VCaP (cell line): ENCODE measurements around the gene RPUSD2.

Experiments
- H3K27ac ChIP-seq: fragments of 450-650 bp; 2 replicates; pipeline ENCODE4 v1.5.1; 2017
- TF ChIP-seq, protein P1 (sequence below): fragments of 450-650 bp; conservative IDR thresholded peaks from 2 replicates; pipeline ENCODE4 v1.5.1; 2017; ENCODE audit warnings: mild to moderate bottlenecking, moderate library complexity

Gene RPUSD2

GRCh38 chr15:40554161-40554525 lies 15.0 kb upstream of the RPUSD2 start:
- TF ChIP-seq, protein P1, sequence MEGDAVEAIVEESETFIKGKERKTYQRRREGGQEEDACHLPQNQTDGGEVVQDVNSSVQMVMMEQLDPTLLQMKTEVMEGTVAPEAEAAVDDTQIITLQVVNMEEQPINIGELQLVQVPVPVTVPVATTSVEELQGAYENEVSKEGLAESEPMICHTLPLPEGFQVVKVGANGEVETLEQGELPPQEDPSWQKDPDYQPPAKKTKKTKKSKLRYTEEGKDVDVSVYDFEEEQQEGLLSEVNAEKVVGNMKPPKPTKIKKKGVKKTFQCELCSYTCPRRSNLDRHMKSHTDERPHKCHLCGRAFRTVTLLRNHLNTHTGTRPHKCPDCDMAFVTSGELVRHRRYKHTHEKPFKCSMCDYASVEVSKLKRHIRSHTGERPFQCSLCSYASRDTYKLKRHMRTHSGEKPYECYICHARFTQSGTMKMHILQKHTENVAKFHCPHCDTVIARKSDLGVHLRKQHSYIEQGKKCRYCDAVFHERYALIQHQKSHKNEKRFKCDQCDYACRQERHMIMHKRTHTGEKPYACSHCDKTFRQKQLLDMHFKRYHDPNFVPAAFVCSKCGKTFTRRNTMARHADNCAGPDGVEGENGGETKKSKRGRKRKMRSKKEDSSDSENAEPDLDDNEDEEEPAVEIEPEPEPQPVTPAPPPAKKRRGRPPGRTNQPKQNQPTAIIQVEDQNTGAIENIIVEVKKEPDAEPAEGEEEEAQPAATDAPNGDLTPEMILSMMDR = no peak

GRCh38 chr15:40555876-40556275 lies 13.2 kb upstream of the RPUSD2 start:
- H3K27ac ChIP-seq = no peak overlapping the region
- TF ChIP-seq, protein P1 = no peak

More at GRCh38 chr15:40554161-40554525, 15.0 kb upstream of the RPUSD2 start:
- no peak overlapping the region for H3K27ac ChIP-seq

DNA sequence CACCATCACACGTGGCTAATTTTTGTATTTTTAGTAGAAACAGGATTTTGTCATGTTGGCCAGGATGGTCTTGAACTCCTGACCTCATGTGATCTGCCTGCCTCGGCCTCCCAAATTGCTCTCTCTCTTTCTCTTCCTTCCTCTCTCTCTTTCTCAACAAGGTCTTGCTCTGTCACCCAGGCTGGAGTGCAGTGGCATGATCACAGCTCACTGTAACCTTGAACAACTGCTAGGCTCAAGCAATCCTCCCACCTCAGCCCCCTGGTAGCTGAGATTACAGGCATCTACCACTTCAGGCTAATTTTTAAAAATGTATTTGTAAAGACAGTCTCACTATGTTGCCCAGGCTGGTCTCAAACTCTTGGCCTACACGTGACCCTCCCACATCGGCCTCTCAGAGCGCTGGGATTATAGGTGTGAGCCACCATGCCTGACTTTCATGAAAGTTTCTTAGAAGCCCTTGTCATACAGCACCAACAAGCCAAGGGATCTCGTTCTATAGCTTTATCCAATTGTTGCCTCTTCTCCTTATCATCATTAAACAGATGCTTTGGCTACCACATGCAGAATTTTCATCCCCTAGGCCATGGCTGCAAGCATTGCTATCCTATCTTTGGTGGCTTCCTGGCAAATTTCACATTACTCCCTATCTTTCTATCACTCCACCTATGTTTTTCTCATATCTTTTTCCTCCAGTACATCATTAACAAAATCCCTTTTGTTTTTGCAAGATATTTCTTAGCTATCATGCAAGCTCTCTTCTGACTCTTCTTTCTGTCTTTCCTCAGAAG lies 10.0 kb upstream of the RPUSD2 start:
- TF ChIP-seq, protein P1 = no peak
- H3K27ac ChIP-seq = no peak overlapping the region

- no peak overlapping the region for H3K27ac ChIP-seq
- TF ChIP-seq, protein P1 = no peak
Measured at GRCh38 chr15:40562691-40563090, 6.4 kb upstream of the RPUSD2 start.

GRCh38 chr15:40563426-40563825 lies 5.7 kb upstream of the RPUSD2 start:
- TF ChIP-seq, protein P1 = no peak
- H3K27ac ChIP-seq = no peak overlapping the region

DNA sequence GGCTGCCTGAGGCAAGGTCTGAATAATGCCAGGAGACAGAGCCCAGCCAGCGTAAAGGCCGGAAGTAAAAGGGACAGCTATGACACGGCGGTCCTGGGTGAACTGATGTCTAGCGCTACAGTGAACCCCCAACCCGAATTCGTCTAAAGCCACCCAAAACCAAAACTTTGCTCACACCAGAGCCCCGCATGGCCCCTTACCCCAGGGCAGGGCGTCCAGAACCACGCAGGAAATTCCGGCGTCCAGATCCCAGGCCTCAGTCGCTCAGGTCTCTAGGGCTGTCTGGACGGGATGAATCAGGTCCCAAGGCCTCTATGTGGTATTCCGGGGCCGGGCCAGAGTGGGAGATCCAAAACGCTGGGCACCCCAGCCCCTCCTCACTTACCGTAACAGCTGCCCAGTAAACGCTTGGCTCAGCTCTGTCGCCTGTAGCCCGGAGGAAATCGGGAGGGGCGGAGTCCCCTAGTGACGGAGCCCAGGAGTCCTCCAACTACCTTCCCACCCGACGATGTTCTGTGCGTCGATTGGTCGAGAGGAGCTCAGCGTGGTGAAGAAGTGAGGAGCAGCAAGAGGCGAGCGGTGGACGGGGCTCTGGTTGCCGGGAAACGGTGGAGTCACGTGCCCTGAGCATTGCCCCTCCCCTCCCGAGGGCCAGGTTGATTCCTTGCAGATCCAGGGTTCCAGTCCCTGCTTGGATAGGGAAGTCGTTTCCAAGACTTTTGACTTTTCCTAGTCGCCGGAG lies 4.3 kb upstream of the RPUSD2 start, which contains the start of gene CCDC32:
TSS of gene CCDC32 (minus strand) at position 452 of the 742 bp plus-strand sequence. CDS start 2,027 bp downstream, outside the sequence.
- TF ChIP-seq, protein P1 = no peak
- peak within 1 kb of the TSS; percentile 76 for H3K27ac ChIP-seq
